Measurements from ENCODE around the gene ATAD3A.

Gene ATAD3A

DNA sequence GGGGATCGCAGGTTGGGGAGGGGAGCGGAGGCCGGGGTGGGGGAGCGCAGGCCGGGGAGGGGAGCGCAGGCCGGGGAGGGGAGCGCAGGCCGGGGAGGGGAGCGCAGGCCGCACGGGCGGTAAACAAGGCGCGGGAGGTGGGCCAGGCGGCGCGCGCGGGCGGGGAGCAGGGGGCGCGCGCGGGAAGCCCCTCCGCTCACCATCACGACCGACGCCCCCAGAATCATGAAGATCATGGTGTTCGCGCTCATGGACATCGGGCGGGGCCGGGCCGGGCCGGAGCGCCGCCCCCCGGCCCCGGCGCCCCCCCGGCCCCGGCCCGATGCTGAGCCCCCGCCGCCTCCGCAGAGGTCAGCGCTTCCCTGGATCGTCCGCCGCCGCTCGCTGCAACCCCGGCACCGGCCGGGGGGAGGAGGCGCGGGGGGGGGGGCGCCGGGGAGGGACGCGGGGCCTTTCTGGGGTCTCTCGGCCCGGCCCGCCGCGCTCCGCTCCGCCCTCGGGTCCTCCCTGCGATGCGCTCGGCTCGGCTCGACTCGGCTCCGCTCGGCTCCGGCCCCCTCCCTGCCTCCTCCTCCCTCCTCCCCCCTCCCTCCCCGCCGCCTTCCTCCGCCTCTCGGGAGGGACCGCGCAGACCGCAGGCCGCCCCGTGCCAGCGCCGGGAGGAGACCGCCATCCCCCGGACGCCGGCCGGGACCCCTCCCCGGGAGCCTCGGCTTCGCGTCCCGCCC lies 28.3 kb downstream of the ATAD3A start, which contains the start of gene TMEM240:
TSS of gene TMEM240 (minus strand) at position 535 of the 728 bp plus-strand sequence. CDS start at position 257, 278 bp downstream.
- peak in 2 of 3 donors; percentile 15 to 38 for DNase-seq

DNA sequence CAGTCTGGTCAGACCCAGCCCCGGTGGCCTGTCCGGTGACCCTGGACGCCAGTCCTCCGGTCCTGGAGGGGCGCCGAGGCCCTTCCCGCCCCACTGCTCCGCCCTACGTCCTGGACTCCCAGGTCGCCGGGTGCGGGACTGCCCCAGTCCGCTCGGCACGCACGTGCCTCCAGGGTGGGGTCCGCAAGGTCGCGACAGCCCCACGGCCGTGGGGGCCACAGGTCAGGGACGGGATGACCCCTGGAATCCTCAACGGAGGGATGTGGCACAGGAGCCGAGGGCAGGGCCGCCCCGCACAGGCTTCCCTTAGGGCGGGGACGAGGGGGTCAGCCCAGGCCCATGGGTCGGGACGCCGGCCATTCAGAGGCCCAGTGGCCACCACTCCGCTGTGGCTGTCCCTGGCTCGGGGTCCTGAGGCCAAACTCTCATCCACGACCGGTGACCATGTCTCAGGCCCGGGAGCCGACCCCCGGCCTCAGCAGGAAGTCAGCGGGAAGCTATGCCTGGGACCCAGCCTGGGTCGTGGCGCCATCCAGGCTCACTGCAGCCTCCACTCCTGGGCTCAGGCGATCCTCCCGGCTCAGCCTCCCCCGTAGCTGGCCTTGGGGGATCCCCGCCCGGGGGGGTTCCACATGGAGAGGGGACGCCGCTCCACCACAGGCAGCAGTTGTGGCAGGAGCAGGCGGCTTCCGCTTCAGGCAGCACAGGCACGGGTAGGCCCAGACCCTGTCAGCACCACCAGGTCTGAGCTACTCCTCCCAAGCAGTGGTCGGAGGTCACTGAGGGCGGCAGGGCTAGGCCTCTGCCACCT lies 29.1 kb downstream of the ATAD3A start:
- no peak for DNase-seq

DNA sequence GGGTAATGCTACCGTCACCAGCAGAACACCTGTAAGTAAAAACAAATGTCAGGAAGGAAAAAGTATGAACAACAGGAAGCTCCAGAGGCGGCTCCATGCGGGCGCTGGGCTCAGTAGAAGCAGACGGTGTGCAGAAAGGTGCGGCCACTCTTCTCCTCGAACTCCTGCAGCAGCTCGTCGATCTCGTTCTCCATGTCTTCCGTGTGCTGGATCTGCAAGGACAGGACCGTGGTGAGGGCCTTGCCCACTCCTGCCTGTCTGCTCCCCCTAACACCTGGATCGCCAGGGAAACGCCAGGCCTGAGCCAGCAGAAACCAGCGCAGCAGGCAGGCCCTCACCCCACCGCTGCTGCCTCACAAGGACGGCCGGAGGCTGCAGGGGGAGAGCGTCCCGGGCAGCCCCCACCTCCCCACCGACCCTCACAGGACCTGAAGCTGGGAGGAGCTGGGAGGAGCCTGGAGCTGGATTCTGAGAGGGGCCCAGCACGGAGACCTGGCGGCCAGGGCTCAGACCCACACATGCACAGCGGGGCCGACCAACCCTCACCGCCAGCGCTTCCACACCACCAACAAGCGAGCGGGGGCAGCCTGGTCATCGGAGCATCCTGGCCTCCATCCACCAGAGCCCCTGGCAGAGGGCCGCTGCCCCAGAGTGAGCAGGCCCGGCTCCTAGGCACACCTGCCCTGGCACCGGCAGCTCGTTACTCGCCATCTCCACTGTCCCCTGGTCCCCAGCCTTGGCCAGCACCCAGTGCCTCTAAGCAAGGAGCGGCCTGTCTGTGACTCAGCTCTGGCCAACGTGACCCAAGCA lies 30.2 kb downstream of the ATAD3A start:
- DNase-seq, result no peak

DNA sequence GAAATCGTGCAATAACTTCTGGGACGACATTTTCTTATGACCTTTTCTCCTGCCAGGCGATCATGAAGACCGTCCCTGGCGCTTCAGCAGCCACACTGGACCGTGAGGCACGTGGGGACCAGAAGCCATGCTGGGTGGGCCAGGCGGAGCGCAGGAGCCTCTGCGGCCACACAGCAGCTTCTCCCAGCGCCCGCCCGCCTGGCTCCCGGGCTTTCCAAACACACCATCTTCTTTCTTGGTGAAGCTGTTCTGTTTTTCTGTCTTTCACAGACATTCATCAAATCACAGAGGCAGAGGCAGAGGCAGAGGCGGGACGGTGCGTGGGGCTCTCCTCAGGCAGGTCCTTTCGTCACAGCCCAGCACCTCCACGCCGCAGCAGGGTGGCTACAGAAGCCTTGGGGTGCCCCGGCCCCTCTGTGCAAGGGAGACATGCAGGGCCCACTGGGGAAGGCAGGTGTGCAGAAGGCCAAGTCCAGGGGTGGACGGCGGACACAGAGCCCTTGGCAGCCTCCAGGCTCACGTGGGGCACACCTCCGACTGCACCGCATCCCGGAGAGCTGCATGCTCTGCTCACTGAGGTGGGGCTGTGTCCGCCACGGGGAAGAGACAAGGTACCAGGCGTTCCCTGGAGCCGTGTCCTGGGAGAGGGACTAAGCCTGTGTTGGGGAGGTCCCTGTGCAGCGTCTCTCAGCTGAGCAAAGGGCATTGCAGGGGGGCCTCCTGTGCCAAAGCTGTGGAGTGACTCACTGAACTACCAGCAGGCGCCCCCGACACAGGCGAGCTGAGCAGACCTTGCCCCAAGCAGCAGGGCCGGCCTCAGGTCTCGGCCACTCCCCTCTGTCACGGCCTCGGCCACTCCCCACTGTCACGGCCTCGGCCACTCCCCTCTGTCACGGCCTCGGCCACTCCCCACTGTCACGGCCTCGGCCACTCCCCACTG lies 31.1 kb downstream of the ATAD3A start:
- DNase-seq, result no peak

DNA sequence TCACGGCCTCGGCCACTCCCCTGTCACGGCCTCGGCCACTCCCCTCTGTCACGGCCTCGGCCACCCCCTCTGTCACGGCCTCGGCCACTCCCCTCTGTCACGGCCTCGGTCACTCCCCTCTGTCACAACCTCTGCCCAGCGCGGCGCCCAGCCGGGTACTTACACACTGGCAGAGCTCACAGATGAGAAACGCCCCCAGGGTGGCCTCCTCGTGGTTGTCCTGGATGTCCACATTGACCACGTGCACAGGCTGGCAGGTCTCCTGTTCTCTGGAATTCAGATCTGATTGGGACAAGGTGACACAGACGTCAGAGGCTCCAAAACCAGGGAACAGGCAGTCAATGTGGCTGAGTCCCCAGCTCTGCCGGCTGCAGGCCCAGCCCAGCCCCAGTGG lies 31.7 kb downstream of the ATAD3A start:
- DNase-seq, result no peak

DNA sequence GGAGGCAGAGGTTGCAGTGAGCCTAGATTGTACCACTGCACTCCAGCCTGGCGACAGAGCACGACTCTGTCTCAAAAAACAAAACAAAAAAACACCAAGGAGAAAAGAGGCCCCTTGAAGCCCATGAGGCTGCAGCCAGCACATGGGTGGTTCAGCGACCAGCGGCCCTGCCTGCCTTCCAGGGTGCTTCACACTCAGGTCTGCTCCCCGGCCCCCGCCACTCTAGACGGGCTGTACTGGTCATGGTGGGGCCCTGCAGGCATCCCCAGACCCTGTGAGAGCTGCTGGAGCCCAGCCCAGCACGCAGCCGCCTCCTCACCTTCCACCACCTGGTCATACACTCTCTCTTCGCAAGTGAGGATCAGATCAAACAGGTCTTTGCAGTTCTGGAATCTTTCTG lies 32.6 kb downstream of the ATAD3A start:
- DNase-seq, result no peak

DNA sequence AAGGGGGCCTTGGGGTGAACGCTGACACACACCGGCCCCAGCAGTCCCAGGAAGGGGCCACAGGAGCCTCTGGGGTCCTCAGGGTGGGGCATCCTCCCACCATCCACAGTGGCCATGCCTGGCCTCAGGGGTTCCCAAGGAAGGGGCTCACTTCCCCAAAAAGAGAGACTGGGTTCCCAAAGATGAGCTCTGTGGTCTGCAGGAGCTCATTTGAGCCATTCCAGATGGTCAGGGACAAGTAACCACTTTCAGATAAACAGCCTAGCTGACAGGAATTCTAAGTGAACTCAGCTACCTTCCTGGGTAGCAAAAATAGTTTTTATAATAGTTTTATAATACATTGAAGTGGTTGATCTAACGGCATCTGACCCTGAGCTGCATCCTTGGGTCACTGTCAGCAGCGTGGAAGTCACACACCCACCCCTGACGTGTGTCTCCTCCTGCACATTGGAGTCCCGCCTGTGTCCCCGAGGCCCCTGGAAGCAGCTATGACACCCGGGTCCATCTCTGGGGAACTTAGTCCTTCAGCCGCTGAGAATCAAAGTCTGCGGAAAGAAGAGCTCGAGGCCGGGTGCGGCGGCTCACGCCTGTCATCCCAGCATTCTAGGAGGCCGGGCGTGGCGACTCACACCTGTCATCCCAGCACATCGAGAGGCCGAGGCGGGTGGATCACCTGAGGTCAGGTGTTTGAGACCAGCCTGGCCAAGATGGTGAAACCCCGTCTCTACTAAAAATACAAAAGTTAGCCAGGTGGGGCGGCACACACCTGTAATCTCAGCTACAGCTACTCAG lies 34.2 kb downstream of the ATAD3A start:
- no peak for DNase-seq

DNA sequence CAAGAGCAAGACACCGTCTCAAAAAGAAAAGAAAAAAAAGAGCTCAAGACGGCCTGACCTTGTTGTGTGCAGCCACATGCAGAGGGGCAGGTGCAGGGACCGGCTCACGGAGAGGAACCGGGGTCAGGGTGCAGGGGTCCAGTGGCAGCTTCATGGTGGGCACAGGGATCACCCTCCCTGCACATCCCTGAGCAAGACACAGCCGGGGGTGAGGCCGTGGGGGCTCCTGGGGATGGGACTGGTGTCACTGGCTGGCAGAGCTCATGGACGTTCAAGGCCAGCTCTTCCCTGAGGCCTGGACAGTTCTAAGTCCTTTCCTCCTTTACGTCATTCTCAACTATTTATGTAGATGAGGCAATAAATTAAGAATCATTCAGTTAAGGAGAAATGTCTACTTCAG lies 35.0 kb downstream of the ATAD3A start:
- no peak for DNase-seq

DNA sequence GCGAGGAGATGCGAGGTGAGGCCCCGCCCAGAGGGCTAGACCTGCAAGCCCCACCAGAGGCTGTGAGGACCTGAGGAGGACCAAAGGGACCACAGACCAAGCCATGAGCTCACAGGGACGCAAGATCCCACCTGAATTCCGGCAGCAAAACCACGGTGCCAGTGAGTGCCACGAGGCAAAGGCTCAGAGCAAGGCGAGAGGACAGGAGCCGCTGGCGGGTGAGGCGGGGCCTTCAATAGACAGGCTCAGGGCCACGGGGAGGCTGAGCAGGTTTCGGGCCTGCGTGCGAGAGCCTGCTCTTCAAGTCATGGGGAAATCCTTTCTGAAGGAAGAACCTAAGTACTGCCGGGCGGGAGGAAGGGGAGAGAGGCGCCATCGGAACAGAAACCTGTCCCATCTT lies 35.5 kb downstream of the ATAD3A start:
- no peak for DNase-seq

DNA sequence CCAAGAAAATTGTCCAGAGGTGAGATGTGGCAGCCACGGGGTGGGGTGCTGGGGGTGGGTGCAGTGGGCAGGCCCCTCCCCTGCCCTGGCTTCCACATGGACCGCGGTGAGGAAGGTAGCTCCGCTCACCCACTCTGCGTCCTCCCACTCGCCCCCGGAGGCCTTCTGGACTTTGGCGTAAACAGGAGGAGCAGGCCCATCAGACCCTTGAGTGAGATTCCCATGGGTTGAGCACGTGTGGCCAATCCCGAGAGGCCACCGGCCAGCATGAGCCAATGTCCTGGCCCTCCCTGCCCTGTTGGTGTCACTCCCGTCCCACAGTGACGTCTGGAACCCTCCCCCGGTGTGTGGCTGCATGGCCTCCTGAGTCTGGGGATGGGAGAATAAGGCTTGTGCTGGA lies 36.6 kb downstream of the ATAD3A start:
- no peak for DNase-seq

DNA sequence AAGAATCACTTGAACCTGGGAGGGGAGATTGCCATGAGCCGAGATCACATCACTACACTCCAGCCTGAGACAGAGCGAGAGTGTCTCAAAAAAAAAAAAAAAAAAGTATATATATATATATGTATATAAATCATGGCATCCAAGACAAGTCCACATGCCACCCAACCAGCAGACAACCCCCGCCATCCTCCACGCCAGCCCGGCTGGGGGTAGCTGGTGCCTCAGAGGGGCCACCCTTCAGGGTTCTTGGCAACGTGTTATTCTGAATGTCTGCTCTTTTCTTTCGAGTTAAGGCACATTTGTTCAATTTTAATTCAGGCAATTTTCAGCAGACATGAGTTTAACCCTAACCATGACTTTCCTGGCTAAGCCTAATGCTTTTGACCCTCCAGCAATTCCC lies 38.1 kb downstream of the ATAD3A start:
- no peak for DNase-seq

DNA sequence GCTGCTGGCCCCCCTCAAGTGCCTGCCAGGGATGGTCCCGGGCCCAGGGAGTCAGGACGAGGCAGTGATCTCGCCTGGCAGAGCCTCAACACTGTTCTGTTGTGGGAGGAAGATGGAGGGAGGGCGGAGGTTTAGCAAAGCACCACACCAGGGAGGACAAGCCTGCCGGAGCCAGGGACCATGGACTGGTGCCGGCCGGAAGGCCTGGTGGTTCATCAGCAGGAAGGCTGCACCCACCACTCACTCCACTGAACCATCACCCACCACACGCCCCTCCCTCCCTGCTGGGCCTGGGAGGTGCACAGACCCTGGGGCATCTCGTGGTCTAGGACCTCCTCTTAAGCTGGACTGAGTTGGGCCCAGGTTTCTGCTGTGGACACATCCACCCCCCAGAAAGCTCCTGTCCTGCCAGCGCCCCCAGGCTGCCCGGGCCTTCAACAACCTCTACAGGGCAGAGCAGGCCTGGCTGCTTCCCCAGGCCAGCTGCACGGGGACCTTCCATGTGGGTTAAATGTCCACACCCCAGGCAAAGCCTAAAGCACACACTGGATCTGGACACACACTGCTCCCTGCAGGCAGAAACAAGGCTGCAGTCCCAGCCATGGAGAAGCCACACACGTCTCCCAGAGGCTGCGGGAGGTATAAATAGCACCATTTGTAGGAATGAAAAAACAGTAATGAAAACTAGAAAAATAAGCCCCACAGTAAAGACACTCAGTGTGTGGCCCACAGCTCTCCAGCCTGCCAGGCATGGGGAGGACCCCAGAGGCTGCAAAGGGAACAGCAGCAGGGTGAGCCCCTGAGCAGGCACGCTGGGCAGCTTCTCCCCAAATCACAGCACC lies 38.9 kb downstream of the ATAD3A start:
- no peak for DNase-seq

DNA sequence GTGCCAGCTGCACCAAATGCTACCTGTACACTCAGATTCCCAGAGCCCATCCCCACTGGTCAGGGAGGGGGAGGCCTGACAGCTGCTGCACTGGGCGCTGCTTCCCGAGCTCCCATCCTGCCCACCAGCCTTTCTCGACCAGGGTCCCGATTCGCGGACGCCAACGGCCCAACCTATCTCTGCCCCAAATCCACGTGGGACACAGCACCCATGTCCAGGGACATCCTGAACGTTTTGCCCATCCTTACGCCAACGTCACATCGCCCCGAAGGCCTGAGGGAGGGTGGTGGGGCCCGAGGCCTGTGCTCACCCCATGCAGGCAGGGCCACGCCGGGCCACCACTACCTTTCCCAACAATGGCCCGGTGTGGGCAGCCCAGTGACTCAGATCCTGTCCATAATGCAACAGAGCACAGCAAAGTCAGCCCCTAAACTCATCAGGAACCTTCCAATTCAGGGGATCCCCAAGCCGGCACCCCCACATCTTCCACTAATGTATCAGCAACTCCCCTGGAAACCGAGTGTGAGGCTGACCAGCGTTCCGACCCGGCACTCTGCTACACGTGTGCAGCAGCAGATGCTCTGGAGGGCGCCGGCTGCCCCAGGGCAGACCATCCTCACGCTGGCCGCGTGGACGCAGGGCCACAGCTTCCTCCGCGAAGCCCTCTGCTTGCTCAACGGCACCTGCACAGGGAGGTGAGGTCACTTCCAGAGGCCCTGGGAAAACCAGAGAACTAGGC lies 39.7 kb downstream of the ATAD3A start:
- DNase-seq, result peak in 1 of 3 donors; percentile 6

DNA sequence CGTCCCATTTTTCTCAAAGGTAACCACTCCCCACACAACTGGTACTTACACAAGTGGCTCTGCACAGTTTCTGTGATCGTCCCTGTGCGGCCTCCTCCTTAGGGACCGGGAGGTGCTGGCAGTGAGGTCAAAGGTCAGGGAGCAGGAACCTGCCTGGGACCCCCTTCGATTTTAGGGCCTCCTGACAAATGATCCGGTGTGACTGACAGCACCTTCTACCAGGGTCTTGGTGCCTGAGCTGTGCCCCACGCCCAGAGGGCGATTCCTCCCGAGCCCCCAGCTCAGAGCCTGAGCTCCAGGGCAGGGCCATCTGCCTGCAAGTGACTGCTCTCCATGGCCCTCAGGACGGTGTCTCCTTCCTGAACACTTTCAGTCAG lies 40.3 kb downstream of the ATAD3A start:
- no peak for DNase-seq

DNA sequence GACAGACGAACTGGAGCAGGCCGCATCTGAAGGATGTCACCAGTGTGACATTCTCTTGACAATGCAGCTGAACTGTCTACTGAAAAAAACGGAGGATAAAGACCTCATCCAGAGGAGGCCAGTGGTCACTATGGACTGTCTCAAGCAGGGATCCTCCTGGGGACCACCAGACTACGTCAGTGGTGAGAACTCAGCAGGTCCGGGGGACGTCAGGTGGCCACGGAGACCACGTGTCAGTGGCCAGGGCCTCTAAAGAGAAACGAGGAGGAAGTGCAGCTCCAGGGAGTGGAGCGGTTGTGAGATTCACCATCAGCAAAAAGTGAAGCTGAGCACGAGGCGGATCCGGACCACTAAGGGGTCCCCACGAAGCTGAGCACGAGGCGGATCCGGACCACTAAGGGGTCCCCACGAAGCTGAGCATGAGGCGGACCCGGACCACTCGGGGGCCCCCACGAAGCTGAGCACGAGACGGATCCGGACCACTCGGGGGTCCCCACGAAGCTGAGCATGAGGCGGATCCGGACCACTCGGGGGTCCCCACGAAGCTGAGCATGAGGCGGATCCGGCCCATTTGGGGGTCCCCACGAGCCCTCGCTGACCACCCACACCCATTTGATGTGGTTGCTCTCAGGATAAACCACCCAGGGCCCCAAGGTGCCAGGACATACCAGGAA lies 42.0 kb downstream of the ATAD3A start:
- DNase-seq, result no peak

DNA sequence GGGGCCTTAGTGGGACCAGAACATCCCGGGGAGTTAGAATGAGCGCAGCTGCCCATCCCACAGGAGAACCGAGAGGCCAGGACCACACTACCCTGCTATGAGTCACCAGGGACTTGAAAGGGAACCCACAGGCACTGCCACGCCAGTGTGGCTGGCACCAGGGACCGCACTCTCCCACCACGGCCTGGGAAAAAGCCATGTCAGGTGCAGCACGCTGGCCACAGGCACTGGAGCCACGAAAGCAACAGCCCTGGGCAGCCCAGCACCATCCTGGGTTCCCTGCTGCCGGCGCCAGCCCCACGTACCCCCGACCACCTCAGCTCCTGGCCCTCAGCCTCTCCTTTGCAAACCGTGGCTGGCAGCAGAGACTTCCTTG lies 42.6 kb downstream of the ATAD3A start:
- DNase-seq, result no peak

DNA sequence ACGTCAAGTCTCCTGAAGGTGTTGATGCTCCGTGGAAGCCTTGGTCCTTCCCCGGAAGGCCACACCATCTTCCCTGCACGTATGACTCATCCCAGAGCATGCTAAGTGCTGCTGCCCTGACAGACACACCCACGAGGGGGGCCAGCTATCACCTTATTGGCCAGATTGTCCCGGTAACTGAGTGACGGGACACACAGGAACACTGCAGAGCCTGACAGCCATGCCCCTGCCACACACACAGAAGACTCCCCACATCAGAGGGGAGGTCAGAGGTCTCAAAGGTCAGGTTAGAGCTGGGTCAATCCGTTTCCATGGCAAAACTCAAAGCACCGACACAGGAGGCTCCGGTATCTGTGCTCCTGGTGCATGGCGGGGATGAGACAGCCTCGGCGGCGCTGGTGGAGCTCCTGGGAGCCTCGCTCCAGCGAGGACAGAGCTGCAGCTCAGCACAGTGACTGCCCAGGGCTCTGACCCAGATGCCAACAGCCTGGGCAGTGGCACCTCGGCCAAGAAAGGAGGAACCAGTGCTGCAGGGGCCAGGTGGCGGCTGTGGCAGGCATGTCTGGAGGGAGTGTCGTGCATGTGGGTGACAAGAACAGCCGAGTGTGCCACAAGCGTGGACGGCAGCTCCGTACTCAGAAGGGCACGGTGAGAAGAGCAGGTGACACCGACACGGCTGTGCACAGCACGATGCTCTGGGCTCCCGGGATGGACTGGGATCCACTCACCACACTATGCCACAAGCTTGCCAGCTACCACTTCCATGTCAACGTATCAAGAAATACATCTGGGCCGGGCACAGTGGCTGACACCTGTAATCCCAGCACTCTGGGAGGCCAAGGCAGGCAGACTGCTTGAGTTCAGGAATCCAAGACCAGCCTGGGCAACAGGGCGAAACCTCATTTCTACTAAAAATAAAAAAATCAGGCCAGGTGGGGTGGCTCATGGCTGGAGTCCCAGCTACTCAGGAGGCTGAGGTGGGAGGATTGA lies 43.3 kb downstream of the ATAD3A start:
- no peak for DNase-seq

DNA sequence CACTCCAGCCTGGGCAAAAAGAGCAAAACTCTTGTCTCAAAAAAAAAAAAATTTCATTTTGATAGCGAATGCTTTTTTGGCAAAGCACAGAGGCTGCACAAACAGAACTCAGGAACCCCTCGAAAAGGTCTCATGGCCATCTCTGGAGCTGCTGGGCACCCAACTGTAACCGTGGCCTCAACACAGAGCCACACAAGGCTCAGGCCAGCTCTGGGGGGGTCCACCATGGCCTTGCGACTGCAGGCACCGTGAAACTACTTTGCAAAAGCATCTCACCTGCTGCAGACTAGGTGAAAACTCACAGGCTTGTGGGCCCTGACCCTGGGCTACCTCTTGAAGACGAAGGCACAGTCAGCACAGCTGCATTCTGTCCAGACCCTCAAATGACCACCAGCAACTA lies 44.5 kb downstream of the ATAD3A start:
- no peak for DNase-seq

Measured in suppressor macrophage treated with lipopolysaccharide for 1 hour (primary cell).